Measurements from ENCODE around the gene TICAM1.
"Not testable (repeated sequence)": the region's sequence is repeated elsewhere in the genome, so short reads cannot be mapped to it uniquely, and the experiment has no call there.

The TICAM1 gene

GRCh38 chr19:4831304-4831978 lies at the start of gene TICAM1:
TICAM1 (minus strand) TSS chr19:4831712; CDS start chr19:4818377, 13,335 bp downstream.
- no peak for DNase-seq

DNA sequence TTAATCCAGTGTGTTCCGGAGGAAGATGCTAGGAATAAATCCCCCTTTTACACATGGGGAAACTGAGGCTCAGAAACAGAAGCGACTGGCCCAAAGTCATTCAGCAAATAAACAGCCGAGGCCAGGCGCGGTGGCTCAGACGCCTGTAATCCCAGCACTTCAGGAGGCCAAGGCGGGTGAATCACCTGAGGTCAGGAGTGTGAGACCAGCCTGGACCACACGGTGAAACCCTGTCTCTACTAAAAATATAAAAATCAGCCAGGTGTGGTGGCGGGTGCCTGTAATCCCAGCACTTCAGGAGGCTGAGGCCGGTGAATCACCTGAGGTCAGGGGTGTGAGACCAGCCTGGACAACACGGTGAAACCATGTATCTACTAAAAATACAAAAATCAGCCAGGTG lies 47.5 kb upstream of the TICAM1 start:
- DNase-seq: no peak

DNA sequence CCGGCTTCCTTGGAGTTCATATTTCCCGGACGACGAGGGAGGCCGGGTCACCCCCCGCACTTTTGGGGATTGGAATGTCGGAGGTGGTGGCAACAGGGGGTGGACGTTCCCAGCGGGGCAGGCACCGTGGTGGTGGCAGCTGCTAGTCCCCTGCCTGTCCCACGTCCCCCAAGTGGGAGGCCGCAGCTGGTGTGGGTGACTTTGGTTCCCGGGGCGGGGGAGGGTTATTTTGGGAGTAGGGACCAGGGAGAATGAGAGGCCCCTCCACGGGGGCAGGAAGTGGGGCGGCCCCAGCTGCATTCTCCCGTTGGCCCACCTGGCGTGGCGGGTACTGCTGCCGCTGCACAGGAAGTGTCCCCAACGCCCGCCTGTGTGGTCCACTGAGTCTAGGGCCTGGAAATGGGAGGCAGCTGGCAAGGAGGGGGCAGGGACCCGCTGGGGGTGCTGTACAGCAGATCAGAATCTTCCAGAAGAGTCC lies 47.0 kb upstream of the TICAM1 start:
- peak; percentile 20 for DNase-seq

- DNase-seq: no peak
Observed at GRCh38 chr19:4877753-4878490, 46.4 kb upstream of the TICAM1 start.

GRCh38 chr19:4873930-4874329 lies 42.4 kb upstream of the TICAM1 start:
- DNase-seq: no peak

GRCh38 chr19:4871711-4872110 lies 40.2 kb upstream of the TICAM1 start:
- no peak for DNase-seq

- DNase-seq: peak; percentile 28
Observed at GRCh38 chr19:4870025-4870700, 38.7 kb upstream of the TICAM1 start.

DNA sequence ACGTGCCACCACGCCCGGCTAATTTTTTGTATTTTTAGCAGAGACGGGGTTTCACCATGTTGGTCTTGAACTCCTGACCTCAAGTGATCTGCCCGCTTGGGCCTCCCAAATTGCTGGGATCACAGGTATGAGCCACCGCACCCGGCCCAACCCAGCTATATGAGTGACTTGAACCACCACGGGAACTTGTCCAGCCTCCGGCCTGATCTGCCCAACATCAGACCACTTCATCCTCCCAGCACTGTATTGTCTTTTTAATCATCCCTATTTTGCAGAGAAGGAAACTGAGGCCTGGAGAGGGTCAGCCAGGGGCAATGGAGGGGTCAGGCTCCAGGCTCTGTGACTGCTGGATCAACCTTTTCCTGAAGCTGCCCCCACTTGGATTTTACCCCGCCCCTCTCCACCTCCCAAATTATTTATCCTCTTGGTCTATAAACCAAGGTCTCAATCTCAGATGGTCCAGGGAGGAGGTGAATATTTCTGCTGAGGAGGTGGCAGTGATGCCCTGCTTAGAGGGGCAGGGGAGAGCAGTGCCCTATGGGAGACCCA lies 36.8 kb upstream of the TICAM1 start:
- DNase-seq: no peak

DNA sequence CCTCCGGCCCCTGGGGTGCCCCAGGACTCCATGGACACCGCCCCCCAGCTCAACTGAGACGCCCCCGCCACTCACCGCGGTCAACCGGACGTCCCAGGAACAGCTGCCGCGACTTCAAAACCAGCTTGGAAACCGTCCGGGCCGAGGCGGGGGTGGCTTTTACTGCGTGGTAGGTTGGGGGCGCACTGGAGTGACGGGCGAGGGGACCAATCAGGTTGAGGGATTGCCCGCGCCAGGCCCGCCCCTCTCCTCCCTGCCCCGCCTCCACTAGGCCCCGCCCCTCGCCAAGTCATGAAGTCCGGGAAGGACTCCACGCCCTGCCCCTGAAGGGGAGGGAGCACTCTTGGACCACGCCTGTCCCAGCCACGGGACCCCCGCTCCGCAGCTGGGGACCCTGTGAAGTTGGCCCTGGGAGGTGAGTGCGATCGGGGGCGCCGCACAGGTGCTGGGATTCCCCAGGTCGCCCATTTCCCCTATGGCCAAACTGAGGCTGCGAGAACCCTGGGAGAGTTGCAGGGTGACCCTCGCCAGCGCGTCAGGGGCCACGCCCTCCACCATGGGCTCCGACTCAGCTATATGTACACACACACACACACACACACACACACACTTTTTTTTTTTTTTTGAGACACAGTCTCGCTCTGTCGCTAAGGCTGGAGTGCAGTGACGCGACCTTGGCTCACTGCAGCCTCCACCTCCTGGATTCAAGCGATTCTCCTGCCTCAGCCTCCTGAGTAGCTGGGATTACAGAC lies 36.2 kb upstream of the TICAM1 start, which contains the start of gene PLIN3:
Gene PLIN3 (minus strand): TSS at position 134 of the 752 bp plus-strand sequence. CDS start 6,273 bp downstream, outside the sequence.
- DNase-seq: peak; percentile 71

- no peak for DNase-seq
Observed at GRCh38 chr19:4866595-4867424, 35.3 kb upstream of the TICAM1 start.

- no peak for DNase-seq
Observed at GRCh38 chr19:4861147-4861546, 29.6 kb upstream of the TICAM1 start.

DNA sequence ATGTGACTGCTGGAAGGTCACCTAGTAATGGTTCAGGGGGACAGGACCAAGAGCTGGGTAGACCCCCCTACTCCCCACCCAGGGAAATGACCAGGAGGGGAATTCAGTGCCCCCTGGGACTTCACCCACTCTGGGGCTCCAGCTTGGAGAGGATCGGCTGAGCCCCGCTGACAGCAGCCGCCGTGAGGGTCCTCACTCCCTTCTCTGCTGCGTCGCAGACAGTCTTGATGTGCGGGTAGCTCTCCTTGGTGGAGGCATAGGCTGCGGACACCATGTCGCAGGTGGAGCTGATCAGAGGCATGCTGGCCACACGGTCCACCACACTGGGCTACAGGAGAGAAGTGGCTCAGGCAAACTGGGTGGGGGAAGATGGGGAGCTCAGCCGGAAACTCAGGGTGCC lies 28.2 kb upstream of the TICAM1 start:
- no peak for DNase-seq

DNA sequence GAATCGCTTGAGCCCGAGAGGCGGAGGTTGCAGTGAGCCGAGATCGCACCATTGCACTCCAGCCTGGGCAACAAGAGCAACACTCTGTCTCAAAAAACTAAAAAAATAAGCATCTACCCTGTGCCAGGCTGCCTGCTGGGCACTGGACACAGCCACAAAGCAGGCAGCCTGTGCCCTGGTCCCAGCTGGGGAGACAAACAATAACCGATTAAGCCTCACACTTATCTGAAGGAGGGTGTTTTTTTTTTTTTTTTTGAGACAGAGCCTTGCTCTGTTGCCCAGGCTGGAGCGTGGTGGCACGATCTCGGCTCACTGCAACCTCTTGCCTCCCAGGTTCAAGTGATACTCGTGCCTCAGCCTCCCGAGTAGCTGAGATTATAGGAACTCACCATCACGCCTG lies 25.0 kb upstream of the TICAM1 start:
- not testable (repeated sequence) for DNase-seq

DNA sequence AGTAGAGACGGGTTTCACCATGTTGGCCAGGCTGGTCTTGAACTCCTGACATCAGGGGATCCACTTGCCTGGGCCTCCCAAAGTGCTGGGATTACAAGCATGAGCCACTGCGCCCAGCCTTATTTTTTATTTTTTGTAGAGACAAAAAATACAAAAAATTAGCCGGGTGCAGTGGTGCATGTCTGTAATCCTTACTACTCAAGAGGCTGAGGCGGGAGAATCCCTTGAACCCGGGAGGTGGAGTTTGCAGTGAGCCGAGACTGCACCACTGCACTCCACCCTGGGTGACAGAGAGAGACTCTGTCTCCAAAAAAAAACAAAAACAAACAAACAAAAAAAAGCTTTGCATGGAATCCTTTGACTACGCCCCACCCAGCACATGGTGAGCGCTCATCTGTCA lies 22.0 kb upstream of the TICAM1 start:
- not testable (repeated sequence) for DNase-seq

GRCh38 chr19:4852484-4852883 lies 21.0 kb upstream of the TICAM1 start:
- DNase-seq: no peak

GRCh38 chr19:4851551-4852290 lies 20.2 kb upstream of the TICAM1 start:
- no peak for DNase-seq

DNA sequence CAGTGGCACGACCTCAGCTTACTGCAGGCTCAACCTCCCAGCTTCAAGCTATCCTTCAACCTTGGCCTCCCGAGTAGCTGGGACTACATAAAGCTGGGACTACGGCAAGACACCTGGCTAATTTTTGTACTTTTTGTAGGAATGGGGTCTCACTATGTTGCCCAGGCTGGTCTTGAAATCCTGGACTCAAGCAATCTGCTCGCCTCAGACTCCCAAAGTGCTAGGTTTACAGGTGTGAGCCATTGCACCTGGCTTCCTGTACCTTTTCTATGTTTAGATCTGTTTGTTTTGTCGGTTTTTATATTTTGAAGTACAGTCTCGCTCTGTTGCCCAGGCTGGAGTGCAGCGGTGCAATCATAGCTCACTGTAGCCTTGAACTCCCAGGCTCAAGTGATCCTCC lies 17.5 kb upstream of the TICAM1 start:
- DNase-seq: no peak

GRCh38 chr19:4847190-4847973 lies 15.9 kb upstream of the TICAM1 start:
- no peak for DNase-seq

DNA sequence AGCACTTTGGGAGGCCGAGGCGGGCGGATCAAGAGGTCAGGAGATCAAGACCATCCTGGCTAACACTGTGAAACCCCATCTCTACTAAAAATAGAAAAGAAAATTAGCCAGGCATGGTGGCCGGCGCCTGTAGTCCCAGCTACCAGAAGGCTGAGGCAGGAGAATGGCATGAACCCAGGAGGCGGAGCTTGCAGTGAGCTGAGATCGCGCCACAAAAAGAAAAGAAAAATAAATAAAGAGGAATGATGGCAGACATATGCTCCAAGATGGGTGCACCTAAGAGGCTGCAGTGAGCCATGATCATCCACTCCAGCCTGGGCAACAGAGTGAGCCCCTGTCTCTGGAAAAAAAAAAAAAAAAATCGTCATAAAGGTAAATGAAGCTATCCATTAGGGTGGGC lies 14.5 kb upstream of the TICAM1 start:
- DNase-seq: not testable (repeated sequence)

Measured in GF-D8 (cell line).